Anterior cingulate cortex (tissue), 58 donors: ENCODE data around the gene EP300.
"Not testable (repeated sequence)": the region's sequence is repeated elsewhere in the genome, so short reads cannot be mapped to it uniquely, and the experiment has no call there.

Source experiments
- DNase-seq, 58 donors: peaks; one replicate each; lab custom pipeline; 2025; lab: John Stamatoyannopoulos, UW

The EP300 gene

GRCh38 chr22:41076857-41077256 lies 15.5 kb upstream of the EP300 start:
- no peak for DNase-seq

GRCh38 chr22:41078931-41079330 lies 13.5 kb upstream of the EP300 start:
- peak in 7 of 58 donors; percentile 4 to 31 (median 16) for DNase-seq

GRCh38 chr22:41085842-41086241 lies 6.5 kb upstream of the EP300 start:
- no peak for DNase-seq

GRCh38 chr22:41091132-41092022 lies 1.0 kb upstream of the EP300 start:
- peak; percentile 70 to 99 (median 98) for DNase-seq

GRCh38 chr22:41092847-41093411 lies 537 bp downstream of the EP300 start:
- peak in 14 of 58 donors; percentile 24 to 63 (median 48) for DNase-seq

- peak in 2 of 58 donors; percentile 12 to 23 for DNase-seq
Measured at GRCh38 chr22:41094041-41094593, 1.7 kb downstream of the EP300 start.

GRCh38 chr22:41096391-41096790 lies 4.0 kb downstream of the EP300 start:
- no peak for DNase-seq

GRCh38 chr22:41096841-41097240 lies 4.4 kb downstream of the EP300 start:
- no peak for DNase-seq

- no peak for DNase-seq
Measured at GRCh38 chr22:41099036-41099435, 6.6 kb downstream of the EP300 start.

GRCh38 chr22:41106122-41106968 lies 14.0 kb downstream of the EP300 start:
- DNase-seq = no peak

- not testable (repeated sequence) for DNase-seq
Measured at GRCh38 chr22:41106969-41107325, 14.6 kb downstream of the EP300 start.

GRCh38 chr22:41110968-41111367 lies 18.6 kb downstream of the EP300 start:
- DNase-seq = no peak

GRCh38 chr22:41116342-41116741 lies 23.9 kb downstream of the EP300 start:
- DNase-seq = no peak

- DNase-seq = no peak
Measured at GRCh38 chr22:41117127-41117965, 25.0 kb downstream of the EP300 start.

- no peak for DNase-seq
Measured at GRCh38 chr22:41123151-41123550, 30.8 kb downstream of the EP300 start.

GRCh38 chr22:41124086-41124485 lies 31.7 kb downstream of the EP300 start:
- no peak for DNase-seq

GRCh38 chr22:41127451-41127850 lies 35.1 kb downstream of the EP300 start:
- no peak for DNase-seq

GRCh38 chr22:41128606-41129005 lies 36.2 kb downstream of the EP300 start:
- DNase-seq = no peak

GRCh38 chr22:41132550-41132949 lies 40.2 kb downstream of the EP300 start:
- DNase-seq = no peak
